Vagina (tissue), 2 donors: ENCODE measurements around the gene TK2.

Experiments
- CTCF ChIP-seq, 3 experiments: fragments of 450-650 bp in 2 of 3; fragments of 200-600 bp in 1 of 3; sonication (generic) in 1 of 3; IDR thresholded peaks; one replicate each; pipeline ENCODE4 v1.5.1; 2017 to 2019; ENCODE audit warnings: antibody characterized with exemption in 3 of 3, mild to moderate bottlenecking in 2 of 3, moderate library complexity in 2 of 3
- POLR2A ChIP-seq, 2 donors: fragments of 450-650 bp; IDR thresholded peaks; one replicate each; pipeline ENCODE4 v1.6.1; 2017; ENCODE audit warnings: antibody characterized with exemption in 2 of 2, mild to moderate bottlenecking in 2 of 2, moderate library complexity in 2 of 2

GRCh38 chr16:66488505-66488904 is 61.4 kb downstream of the TK2 start:
- TF ChIP-seq CTCF (IDR thresholded peaks at IDR 0.05) = no peak
- TF ChIP-seq POLR2A (IDR thresholded peaks at IDR 0.05) = no peak
